Measurements from ENCODE around the gene SMIM9.
"Not testable (repeated sequence)": the region's sequence is repeated elsewhere in the genome, so short reads cannot be mapped to it uniquely, and the experiment has no call there.

DNA sequence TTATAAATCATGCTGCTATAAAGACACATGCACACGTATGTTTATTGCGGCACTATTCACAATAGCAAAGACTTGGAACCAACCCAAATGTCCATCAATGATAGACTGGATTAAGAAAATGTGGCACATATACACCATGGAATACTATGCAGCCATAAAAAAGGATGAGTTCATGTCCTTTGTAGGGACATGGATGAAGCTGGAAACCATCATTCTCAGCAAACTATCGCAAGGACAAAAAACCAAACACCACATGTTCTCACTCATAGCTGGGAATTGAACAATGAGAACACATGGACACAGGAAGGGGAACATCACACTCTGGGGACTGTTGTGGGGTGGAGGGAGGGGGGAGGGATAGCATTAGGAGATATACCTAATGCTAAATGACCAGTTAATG, 8.9 kb downstream of the SMIM9 start:
- not testable (repeated sequence) for TF ChIP-seq RAD21 (IDR thresholded peaks at IDR 0.05; ENCODE audit: low read length); MXI1 (IDR thresholded peaks at IDR 0.05; ENCODE audit: low read depth, low read length); MEF2A (IDR thresholded peaks at IDR 0.05; ENCODE audit: borderline replicate concordance, low read depth); NFIC (IDR thresholded peaks at IDR 0.05; ENCODE audit: borderline replicate concordance); JUND (IDR thresholded peaks at IDR 0.05); TCF12 (IDR thresholded peaks at IDR 0.05); TAF1 (IDR thresholded peaks at IDR 0.05; ENCODE audit: borderline replicate concordance, low read depth, low read length); POLR2AphosphoS5 (IDR thresholded peaks at IDR 0.05; ENCODE audit: low read depth, low read length); RXRA (IDR thresholded peaks at IDR 0.05; ENCODE audit: borderline replicate concordance, low read depth); FOXJ3 (CRISPR knock-in tag; IDR thresholded peaks at IDR 0.05)
- TF ChIP-seq, protein P1, sequence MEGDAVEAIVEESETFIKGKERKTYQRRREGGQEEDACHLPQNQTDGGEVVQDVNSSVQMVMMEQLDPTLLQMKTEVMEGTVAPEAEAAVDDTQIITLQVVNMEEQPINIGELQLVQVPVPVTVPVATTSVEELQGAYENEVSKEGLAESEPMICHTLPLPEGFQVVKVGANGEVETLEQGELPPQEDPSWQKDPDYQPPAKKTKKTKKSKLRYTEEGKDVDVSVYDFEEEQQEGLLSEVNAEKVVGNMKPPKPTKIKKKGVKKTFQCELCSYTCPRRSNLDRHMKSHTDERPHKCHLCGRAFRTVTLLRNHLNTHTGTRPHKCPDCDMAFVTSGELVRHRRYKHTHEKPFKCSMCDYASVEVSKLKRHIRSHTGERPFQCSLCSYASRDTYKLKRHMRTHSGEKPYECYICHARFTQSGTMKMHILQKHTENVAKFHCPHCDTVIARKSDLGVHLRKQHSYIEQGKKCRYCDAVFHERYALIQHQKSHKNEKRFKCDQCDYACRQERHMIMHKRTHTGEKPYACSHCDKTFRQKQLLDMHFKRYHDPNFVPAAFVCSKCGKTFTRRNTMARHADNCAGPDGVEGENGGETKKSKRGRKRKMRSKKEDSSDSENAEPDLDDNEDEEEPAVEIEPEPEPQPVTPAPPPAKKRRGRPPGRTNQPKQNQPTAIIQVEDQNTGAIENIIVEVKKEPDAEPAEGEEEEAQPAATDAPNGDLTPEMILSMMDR (IDR thresholded peaks at IDR 0.05) = not testable (repeated sequence)
- TF ChIP-seq, protein P2, sequence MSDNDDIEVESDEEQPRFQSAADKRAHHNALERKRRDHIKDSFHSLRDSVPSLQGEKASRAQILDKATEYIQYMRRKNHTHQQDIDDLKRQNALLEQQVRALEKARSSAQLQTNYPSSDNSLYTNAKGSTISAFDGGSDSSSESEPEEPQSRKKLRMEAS (IDR thresholded peaks at IDR 0.05; ENCODE audit: low read depth) = not testable (repeated sequence)

Measured in SK-N-SH (cell line).